Neuronal stem cell (in vitro differentiated cells): ENCODE data around the gene SEMA6A.
A peak's percentile ranks its signal among the peaks of the same experiment; 100 is the strongest.

Source experiments
- DNase-seq: peaks from one replicate; pipeline ENCODE4 v3.0.0-alpha.2; 2013; ENCODE audit warnings: low spot score
- H2AFZ ChIP-seq: one replicate; pipeline ENCODE4 v1.6.1; 2013; ENCODE audit warnings: mild to moderate bottlenecking, low read length, inconsistent platforms
- H2AK5ac ChIP-seq: 2 replicates; pipeline ENCODE4 v1.6.1; 2013; ENCODE audit warnings: low read depth, mild to moderate bottlenecking, inconsistent platforms, low read length, moderate library complexity, mixed read lengths
- H2BK120ac ChIP-seq: 2 replicates; pipeline ENCODE4 v1.6.1; 2013; ENCODE audit warnings: low read depth, mild to moderate bottlenecking, inconsistent platforms, low read length, moderate library complexity, mixed read lengths
- H2BK12ac ChIP-seq: one replicate; pipeline ENCODE4 v1.6.1; 2013; ENCODE audit warnings: low read length, inconsistent platforms
- H2BK15ac ChIP-seq: 2 replicates; pipeline ENCODE4 v1.6.1; 2013; ENCODE audit warnings: mild to moderate bottlenecking, low read length, inconsistent platforms, mixed read lengths
- H2BK5ac ChIP-seq: one replicate; pipeline ENCODE4 v1.6.1; 2013; ENCODE audit warnings: inconsistent platforms, mild to moderate bottlenecking, low read length, moderate library complexity
- H3K14ac ChIP-seq: one replicate; pipeline ENCODE4 v1.6.1; 2013; ENCODE audit warnings: low read length, inconsistent platforms
- H3K18ac ChIP-seq: 2 replicates; pipeline ENCODE4 v1.6.1; 2013; ENCODE audit warnings: low read length, inconsistent platforms
- H3K23ac ChIP-seq: 2 replicates; pipeline ENCODE4 v1.6.1; 2013; ENCODE audit warnings: low read depth, mild to moderate bottlenecking, mixed read lengths, low read length, inconsistent platforms; ENCODE audit not compliant: poor library complexity
- H3K27ac ChIP-seq: replicated peaks from 3 replicates; pipeline ENCODE4 v1.5.1; 2013; ENCODE audit warnings: low read length, inconsistent platforms
- H3K27me3 ChIP-seq, 3 experiments: 2 replicates each; pipeline ENCODE4 v1.6.1; 2013; ENCODE audit warnings: low read length in 3 of 3, mild to moderate bottlenecking in 2 of 3, inconsistent platforms in 1 of 3, low read depth in 1 of 3, mixed read lengths in 1 of 3, moderate library complexity in 1 of 3; ENCODE audit not compliant: control insufficient read depth in 3 of 3, insufficient read depth in 3 of 3
- H3K36me3 ChIP-seq, 2 donors: replicated peaks in 1 of 2; 2 replicates each; pipeline ENCODE4 v1.6.1; 2013; ENCODE audit warnings: low read length in 2 of 2; ENCODE audit not compliant: control insufficient read depth in 2 of 2, insufficient read depth in 2 of 2
- H3K4ac ChIP-seq: 2 replicates; pipeline ENCODE4 v1.6.1; 2013; ENCODE audit warnings: inconsistent platforms, mild to moderate bottlenecking, low read length, moderate library complexity
- H3K4me1 ChIP-seq, 2 donors: 1 replicate in 1 of 2; 2 replicates in 1 of 2; pipeline ENCODE4 v1.6.1; 2013; ENCODE audit warnings: low read length in 2 of 2, low read depth in 1 of 2; ENCODE audit not compliant: control insufficient read depth in 2 of 2, insufficient read depth in 1 of 2
- H3K4me2 ChIP-seq: one replicate; pipeline ENCODE4 v1.6.1; 2013; ENCODE audit warnings: mild to moderate bottlenecking, low read length, inconsistent platforms; ENCODE audit not compliant: insufficient read depth, poor library complexity, severe bottlenecking
- H3K4me3 ChIP-seq, 2 donors: 2 replicates each; pipeline ENCODE4 v1.5.1; 2013; ENCODE audit warnings: low read length in 2 of 2, mild to moderate bottlenecking in 2 of 2, inconsistent platforms in 1 of 2, moderate library complexity in 1 of 2
- H3K79me1 ChIP-seq: one replicate; pipeline ENCODE4 v1.6.1; 2013; ENCODE audit warnings: low read depth, mild to moderate bottlenecking, inconsistent platforms, low read length, moderate library complexity
- H3K9ac ChIP-seq: one replicate; pipeline ENCODE4 v1.6.1; 2013; ENCODE audit warnings: mild to moderate bottlenecking, low read depth, low read length, inconsistent platforms; ENCODE audit not compliant: poor library complexity
- H3K9me3 ChIP-seq, 2 donors: replicated peaks in 1 of 2; 2 replicates each; pipeline versions ENCODE3 to v1.6.1; 2013; ENCODE audit warnings: low read length in 2 of 2, mild to moderate bottlenecking in 2 of 2, inconsistent platforms in 1 of 2, low read depth in 1 of 2, mixed read lengths in 1 of 2, moderate library complexity in 1 of 2; ENCODE audit not compliant: control insufficient read depth in 2 of 2, insufficient read depth in 1 of 2
- H4K8ac ChIP-seq: one replicate; pipeline ENCODE4 v1.6.1; 2013; ENCODE audit warnings: low read depth, mild to moderate bottlenecking, inconsistent platforms, low read length, moderate library complexity
- H4K91ac ChIP-seq: one replicate; pipeline ENCODE4 v1.6.1; 2013; ENCODE audit warnings: low read length, low read depth, mild to moderate bottlenecking, inconsistent platforms; ENCODE audit not compliant: poor library complexity
- WGBS, 2 donors: extraction: QIAGEN DNeasy Blood & Tissue Kit; methylation state at CpG; one replicate each; pipeline ENCODE4 v1.1.7; 2013; ENCODE audit warnings: missing lambda C conversion rate in 2 of 2, mixed read lengths in 1 of 2; ENCODE audit not compliant: insufficient read length in 2 of 2, insufficient replicate concordance in 1 of 2; ENCODE audit errors: extremely low coverage in 2 of 2; 5-methylcytosine and 5-hydroxymethylcytosine counted together

The SEMA6A gene

GRCh38 chr5:116529615-116530014 lies 45.0 kb downstream of the SEMA6A start:
- H3K4me2 ChIP-seq, result no peak overlapping the region
- no peak overlapping the region for H2BK15ac ChIP-seq
- H2AK5ac ChIP-seq, result no peak overlapping the region
- peaks cover 3 to 19% of the 10 kb centered on the region in 2 donors for H3K4me1 ChIP-seq
- no peak for DNase-seq
- H3K4ac ChIP-seq, result no peak overlapping the region
- WGBS, 2 donors, result no CpG with 5 or more reads among the region's 4 CpGs
- H3K79me1 ChIP-seq, result no peaks in the 10 kb centered on the region
- no peak overlapping the region for H2BK5ac ChIP-seq
- H3K27me3 ChIP-seq, result no peaks in the 10 kb centered on the region
- H3K9me3 ChIP-seq, result no peaks in the 10 kb centered on the region
- no peak overlapping the region for H3K14ac ChIP-seq
- no peak overlapping the region for H4K91ac ChIP-seq
- no peak overlapping the region for H2AFZ ChIP-seq
- H4K8ac ChIP-seq, result no peak overlapping the region
- no peak overlapping the region for H3K9ac ChIP-seq
- H3K23ac ChIP-seq, result no peak overlapping the region
- no peak overlapping the region for H3K18ac ChIP-seq
- H3K4me3 ChIP-seq, result no peak overlapping the region
- no peak overlapping the region for H2BK120ac ChIP-seq
- H3K36me3 ChIP-seq, result no peaks in the 10 kb centered on the region
- no peak overlapping the region for H3K27ac ChIP-seq
- H2BK12ac ChIP-seq, result no peak overlapping the region

GRCh38 chr5:116528519-116529234 lies 45.9 kb downstream of the SEMA6A start:
- Histone ChIP-seq H3K14ac (no peak overlapping the region), H3K4me1 (peaks cover 3 to 14% of the 10 kb centered on the region in 2 donors), H4K91ac (no peak overlapping the region), H3K4ac (no peak overlapping the region), H3K27me3 (no peaks in the 10 kb centered on the region), H3K27ac (peak overlapping the region; percentile 66), H3K79me1 (no peaks in the 10 kb centered on the region), H2BK12ac (no peak overlapping the region), H3K18ac (peak overlapping the region; percentile 62), H2BK5ac (no peak overlapping the region), H4K8ac (no peak overlapping the region), H3K9ac (no peak overlapping the region), H3K9me3 (no peaks in the 10 kb centered on the region), H2BK15ac (no peak overlapping the region), H2BK120ac (no peak overlapping the region), H3K4me3 (no peak overlapping the region), H2AK5ac (no peak overlapping the region), H2AFZ (no peak overlapping the region), H3K4me2 (peak overlapping the region; percentile 35), H3K23ac (no peak overlapping the region), H3K36me3 (no peaks in the 10 kb centered on the region)
- DNase-seq, result no peak
- WGBS, 2 donors, result no CpG with 5 or more reads among the region's 7 CpGs

- no peak overlapping the region for H3K23ac ChIP-seq
- H3K27me3 ChIP-seq, result no peaks in the 10 kb centered on the region
- no peaks in the 10 kb centered on the region for H3K79me1 ChIP-seq
- DNase-seq, result no peak
- H3K9me3 ChIP-seq, result no peaks in the 10 kb centered on the region
- H2AK5ac ChIP-seq, result no peak overlapping the region
- H2BK5ac ChIP-seq, result no peak overlapping the region
- WGBS, 2 donors, result no CpG with 5 or more reads among the region's 6 CpGs
- no peak overlapping the region for H2BK12ac ChIP-seq
- H3K4me1 ChIP-seq, result peaks cover 0 to 17% of the 10 kb centered on the region in 2 donors
- H3K27ac ChIP-seq, result no peak overlapping the region
- no peak overlapping the region for H3K18ac ChIP-seq
- H2BK120ac ChIP-seq, result no peak overlapping the region
- H2BK15ac ChIP-seq, result no peak overlapping the region
- H3K4me3 ChIP-seq, result no peak overlapping the region
- H3K14ac ChIP-seq, result no peak overlapping the region
- no peak overlapping the region for H4K8ac ChIP-seq
- no peak overlapping the region for H3K9ac ChIP-seq
- H3K36me3 ChIP-seq, result no peaks in the 10 kb centered on the region
- no peak overlapping the region for H3K4ac ChIP-seq
- no peak overlapping the region for H2AFZ ChIP-seq
- H4K91ac ChIP-seq, result no peak overlapping the region
- H3K4me2 ChIP-seq, result no peak overlapping the region
Measured at GRCh38 chr5:116527582-116527981, 47.0 kb downstream of the SEMA6A start.

GRCh38 chr5:116525674-116526073 lies 48.9 kb downstream of the SEMA6A start:
- no peak overlapping the region for H3K14ac ChIP-seq
- WGBS, 2 donors, result no CpG with 5 or more reads among the region's 3 CpGs
- H2AK5ac ChIP-seq, result no peak overlapping the region
- no peak overlapping the region for H2BK12ac ChIP-seq
- H3K9ac ChIP-seq, result no peak overlapping the region
- no peak overlapping the region for H3K23ac ChIP-seq
- no peak overlapping the region for H2BK5ac ChIP-seq
- H3K36me3 ChIP-seq, result no peaks in the 10 kb centered on the region
- H3K18ac ChIP-seq, result no peak overlapping the region
- H2AFZ ChIP-seq, result no peak overlapping the region
- no peak overlapping the region for H2BK120ac ChIP-seq
- H2BK15ac ChIP-seq, result no peak overlapping the region
- H3K4me3 ChIP-seq, result no peak overlapping the region
- H3K79me1 ChIP-seq, result peaks cover 2% of the 10 kb centered on the region
- no peak overlapping the region for H3K4ac ChIP-seq
- peaks cover 0 to 15% of the 10 kb centered on the region in 2 donors for H3K4me1 ChIP-seq
- no peak overlapping the region for H4K91ac ChIP-seq
- no peak overlapping the region for H3K27ac ChIP-seq
- H3K9me3 ChIP-seq, result no peaks in the 10 kb centered on the region
- no peak for DNase-seq
- no peak overlapping the region for H4K8ac ChIP-seq
- no peak overlapping the region for H3K4me2 ChIP-seq
- no peaks in the 10 kb centered on the region for H3K27me3 ChIP-seq
